Cardiac fibroblast (primary cell): ENCODE results near the gene CSF1.

Experiments
- DNase-seq, 2 donors: peaks; one replicate each; pipeline versions ENCODE4 v3.0.0 to v3.0.0-alpha.2; 2010; ENCODE audit warnings: low read depth in 2 of 2
- H3K4me3 ChIP-seq, 2 donors: replicated peaks in 1 of 2; 1 replicate in 1 of 2; 2 replicates in 1 of 2; pipeline ENCODE4 v1.5.1; 2011; ENCODE audit warnings: low read depth in 2 of 2, low read length in 2 of 2, mild to moderate bottlenecking in 2 of 2, moderate library complexity in 1 of 2
- CTCF ChIP-seq: IDR thresholded peaks from one replicate; pipeline ENCODE4 v1.5.1; 2011; ENCODE audit warnings: low read depth, mild to moderate bottlenecking, low read length, inconsistent platforms

CSF1 gene

DNA sequence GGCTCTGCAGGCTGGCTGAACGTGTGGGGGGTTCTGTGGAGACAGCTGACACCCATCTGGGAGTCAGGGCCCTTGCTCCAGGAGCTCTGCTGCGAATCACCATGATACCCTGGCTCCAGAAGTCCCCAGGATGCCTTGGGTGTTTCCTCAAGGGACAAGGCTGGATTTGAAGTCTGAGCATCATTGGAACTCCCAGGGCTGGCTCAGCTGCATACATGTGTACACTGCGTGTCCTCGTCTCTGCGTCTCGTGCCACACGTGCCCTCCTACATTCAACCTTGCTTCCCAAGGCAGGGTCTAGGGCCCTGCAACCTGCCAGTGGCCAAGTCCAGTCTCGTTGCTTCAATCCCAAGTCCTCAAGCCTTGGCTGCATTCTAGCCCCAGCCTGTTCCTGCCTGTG, 11.7 kb downstream of the CSF1 start:
- no peak for DNase-seq
- TF ChIP-seq CTCF, result no peak
- H3K4me3 ChIP-seq, result no peak overlapping the region

- peak; percentile 49 for TF ChIP-seq CTCF
- peak in 1 of 2 donors; percentile 26 for DNase-seq
- H3K4me3 ChIP-seq, result no peak overlapping the region
Observed at GRCh38 chr1:109923131-109923945, 12.7 kb downstream of the CSF1 start.

- no peak for TF ChIP-seq CTCF
- DNase-seq, result no peak
- no peak overlapping the region for H3K4me3 ChIP-seq
Observed at GRCh38 chr1:109923946-109924275, 13.3 kb downstream of the CSF1 start.

DNA sequence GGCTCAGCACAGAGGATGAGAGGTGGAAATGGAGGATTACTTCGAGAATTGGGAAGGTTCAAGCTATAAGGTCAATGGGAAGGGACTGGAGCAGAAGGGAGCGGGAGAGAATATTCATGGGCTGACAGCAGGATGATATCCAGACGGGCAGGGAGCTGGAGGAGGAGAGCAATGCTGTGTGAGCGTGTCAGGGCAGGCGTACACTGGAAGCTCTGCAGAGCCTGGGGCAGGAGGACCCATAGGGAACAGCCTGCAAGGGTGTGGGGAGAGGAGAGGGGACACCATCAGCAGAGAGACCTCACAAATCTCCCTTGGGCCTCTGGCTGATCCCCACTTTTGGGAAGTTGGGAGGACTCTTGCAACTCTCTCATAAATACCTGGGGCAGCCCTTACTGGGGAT, 13.7 kb downstream of the CSF1 start:
- no peak for TF ChIP-seq CTCF
- H3K4me3 ChIP-seq, result no peak overlapping the region
- DNase-seq, result no peak

DNA sequence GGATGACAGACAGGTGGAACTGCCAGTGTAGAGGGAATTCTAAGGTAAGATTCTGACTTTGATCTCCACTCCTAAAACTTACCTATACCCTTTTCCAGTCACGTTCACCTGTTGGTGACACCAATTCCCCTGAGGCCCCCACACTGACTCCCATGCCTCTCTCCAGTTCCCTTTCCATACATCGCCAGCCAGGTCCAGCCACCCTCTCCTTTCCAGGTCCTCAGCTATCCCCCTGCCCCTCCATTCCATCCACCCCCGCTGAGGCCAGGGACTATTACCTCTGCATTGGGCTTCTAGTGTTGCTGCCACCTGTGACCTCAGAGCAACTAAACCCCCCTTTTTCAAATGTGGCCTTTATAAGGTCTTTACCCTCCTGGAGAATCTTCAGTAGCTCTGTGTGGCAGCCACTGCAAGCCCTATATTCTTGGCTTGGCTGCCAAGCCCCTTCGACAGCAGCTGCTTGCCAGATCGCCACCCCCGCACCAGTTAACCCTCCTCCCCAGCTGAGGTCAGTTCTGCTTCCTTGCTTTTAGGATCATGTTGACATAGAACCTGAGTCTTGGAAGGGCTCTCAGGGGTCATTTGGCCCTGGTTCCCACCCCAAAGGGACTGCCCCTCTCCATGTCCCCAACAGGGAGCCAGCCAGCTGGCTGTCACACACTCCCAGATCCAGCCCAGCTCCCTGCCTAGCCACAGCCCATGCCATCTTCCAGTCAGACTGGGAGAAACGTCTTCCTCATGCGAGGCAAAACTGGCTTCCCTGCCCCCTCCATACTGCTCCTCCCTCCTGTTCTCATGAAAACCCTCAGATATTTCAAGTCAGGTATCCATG, 14.7 kb downstream of the CSF1 start:
- DNase-seq, result no peak
- TF ChIP-seq CTCF, result no peak
- H3K4me3 ChIP-seq, result no peak overlapping the region

DNA sequence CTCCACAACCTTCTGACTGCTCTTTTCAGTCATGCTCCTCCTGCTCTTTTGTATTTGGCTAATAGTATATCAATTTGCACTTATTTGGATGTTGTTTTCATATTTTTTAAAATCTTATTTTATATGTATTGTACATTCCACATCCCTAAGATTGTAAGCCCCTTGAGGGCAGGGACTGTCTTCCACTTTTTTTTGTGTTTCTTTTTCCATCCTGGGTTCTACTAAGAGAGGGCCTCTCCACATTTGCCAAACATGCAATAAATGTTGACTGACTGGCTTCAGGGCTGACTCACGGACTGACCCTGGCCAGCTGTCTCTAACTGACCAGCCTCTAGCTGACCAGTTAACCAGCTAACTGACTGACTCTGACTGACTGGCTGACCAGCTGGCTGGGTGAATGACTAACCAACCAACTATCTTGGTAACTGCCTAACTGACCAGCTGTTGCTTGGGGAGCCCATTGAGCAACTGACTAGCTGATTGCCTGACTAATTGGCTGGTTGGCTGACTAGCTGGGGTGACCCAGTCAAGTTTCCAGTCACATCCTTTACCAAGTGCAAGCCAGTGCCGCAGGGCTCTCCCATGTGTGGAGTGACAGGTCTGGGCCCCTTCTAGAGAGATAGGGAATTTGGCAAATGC, 16.1 kb downstream of the CSF1 start:
- DNase-seq, result peak; percentile 69 to 94
- no peak overlapping the region for H3K4me3 ChIP-seq
- TF ChIP-seq CTCF, result no peak
